ENCODE measurements around the gene ITGAE. TPM values are rescaled to one million over a fixed set of nuclear protein-coding genes. Genes with fewer than 3 reads are reported as not detected.

ITGAE gene
- total RNA-seq, 4 donors from 2014 or later = 2.8 to 46.8 (median 14.2) TPM

DNA sequence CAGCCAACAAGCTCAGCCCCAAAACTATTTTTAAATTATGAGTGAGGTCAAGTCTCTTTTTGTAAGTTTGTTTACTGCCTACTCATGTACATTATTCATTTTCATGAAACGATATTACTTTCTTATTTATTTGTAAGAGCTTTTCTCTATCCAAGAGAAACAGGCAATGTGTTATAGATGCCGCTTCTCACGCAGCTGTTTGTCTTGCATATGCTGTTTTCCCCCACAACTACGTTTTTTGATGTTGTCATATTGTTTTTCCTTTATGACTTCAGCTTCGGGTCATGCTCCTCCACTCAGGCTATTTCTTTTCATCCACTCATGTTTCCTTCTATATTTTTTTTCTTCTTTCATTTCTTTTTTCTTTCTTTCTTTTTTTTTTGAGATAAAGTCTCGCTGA is 20.0 kb downstream of the ITGAE start:
- no peak overlapping the region for H3K27ac ChIP-seq
- H3K27me3 ChIP-seq = no peaks in the 10 kb centered on the region
- H3K4me3 ChIP-seq = no peak overlapping the region
- intact Hi-C loops (cut with DNase I; ENCODE audit: low total_unique reads) = no loop called here
- H3K4me1 ChIP-seq = no peaks in the 10 kb centered on the region
- DNase-seq = no peak
- no peaks in the 10 kb centered on the region for H3K9me3 ChIP-seq
- no peaks in the 10 kb centered on the region for H3K36me3 ChIP-seq
- TF ChIP-seq, protein P1, sequence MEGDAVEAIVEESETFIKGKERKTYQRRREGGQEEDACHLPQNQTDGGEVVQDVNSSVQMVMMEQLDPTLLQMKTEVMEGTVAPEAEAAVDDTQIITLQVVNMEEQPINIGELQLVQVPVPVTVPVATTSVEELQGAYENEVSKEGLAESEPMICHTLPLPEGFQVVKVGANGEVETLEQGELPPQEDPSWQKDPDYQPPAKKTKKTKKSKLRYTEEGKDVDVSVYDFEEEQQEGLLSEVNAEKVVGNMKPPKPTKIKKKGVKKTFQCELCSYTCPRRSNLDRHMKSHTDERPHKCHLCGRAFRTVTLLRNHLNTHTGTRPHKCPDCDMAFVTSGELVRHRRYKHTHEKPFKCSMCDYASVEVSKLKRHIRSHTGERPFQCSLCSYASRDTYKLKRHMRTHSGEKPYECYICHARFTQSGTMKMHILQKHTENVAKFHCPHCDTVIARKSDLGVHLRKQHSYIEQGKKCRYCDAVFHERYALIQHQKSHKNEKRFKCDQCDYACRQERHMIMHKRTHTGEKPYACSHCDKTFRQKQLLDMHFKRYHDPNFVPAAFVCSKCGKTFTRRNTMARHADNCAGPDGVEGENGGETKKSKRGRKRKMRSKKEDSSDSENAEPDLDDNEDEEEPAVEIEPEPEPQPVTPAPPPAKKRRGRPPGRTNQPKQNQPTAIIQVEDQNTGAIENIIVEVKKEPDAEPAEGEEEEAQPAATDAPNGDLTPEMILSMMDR (IDR thresholded peaks at IDR 0.05) = no peak
- no peak for TF ChIP-seq POLR2A (IDR thresholded peaks at IDR 0.05)

DNA sequence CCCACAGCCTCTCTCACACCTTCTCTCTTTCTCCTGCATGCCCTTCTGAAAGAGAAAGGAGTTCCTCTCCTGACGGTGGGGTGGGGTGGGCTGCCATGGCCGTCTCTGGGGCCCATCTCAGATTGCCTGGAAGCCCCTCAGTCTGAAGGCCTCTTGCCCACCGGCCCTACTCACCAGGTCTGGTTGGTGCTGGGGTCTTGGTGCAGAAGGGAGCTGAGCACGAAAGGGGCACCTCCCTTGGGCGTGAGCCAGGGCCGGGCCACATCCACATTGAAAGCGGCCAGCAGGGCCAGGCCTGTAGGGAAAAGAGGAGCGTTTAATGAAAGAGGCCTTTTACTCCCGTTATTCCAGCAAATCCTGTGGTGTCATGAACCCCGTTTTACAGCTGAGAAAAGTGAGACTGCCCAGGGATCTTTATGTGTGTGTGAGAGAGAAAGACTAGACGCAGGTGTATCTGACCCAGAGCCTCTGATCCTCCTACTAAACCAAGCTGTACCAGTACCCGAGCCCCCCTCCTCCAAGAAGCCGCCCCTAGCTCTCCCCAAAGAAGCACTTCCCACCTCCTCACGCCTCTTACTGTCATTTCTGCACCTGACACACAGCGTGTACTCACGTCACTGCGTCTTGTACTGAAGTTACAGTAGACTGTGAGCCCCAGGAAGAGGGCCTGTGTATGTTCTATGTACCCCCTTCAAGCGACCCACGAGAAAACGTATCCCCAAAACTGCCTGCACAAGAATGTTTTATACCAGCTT is 23.4 kb downstream of the ITGAE start:
- intact Hi-C loops (cut with DNase I; ENCODE audit: low total_unique reads) = no loop called here
- Histone ChIP-seq H3K9me3 (no peaks in the 10 kb centered on the region), H3K27ac (no peak overlapping the region), H3K4me3 (no peak overlapping the region), H3K36me3 (no peaks in the 10 kb centered on the region), H3K4me1 (no peaks in the 10 kb centered on the region), H3K27me3 (no peaks in the 10 kb centered on the region)
- no peak for DNase-seq
- no peak for TF ChIP-seq POLR2A (IDR thresholded peaks at IDR 0.05)
- TF ChIP-seq, protein P1 (IDR thresholded peaks at IDR 0.05) = no peak

DNA sequence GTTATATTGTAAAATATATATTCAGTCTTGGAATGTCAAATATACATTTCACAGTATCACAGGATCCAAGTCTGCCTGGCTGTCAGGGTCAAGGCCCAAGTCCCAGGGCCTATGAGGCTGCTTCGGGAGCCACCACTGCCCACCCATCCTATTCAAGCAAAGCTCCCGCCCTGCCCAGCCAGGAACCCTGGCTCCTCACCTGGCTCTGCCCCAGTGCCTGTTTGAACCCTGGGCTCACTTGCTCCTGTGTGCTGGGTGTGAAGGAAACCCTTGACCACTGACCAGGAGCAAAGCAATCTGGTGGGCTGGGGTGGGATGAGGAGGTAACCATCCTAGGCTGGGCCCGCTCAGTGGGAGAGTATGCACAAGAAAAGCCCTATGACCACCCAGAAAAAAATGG is 27.0 kb downstream of the ITGAE start:
- Histone ChIP-seq H3K27me3 (no peaks in the 10 kb centered on the region), H3K36me3 (no peaks in the 10 kb centered on the region), H3K4me1 (no peaks in the 10 kb centered on the region), H3K4me3 (no peak overlapping the region), H3K9me3 (no peaks in the 10 kb centered on the region), H3K27ac (no peak overlapping the region)
- TF ChIP-seq, protein P1 (IDR thresholded peaks at IDR 0.05) = no peak
- no peak for TF ChIP-seq POLR2A (IDR thresholded peaks at IDR 0.05)
- no peak for DNase-seq
- intact Hi-C loops (cut with DNase I; ENCODE audit: low total_unique reads) = no loop called here

DNA sequence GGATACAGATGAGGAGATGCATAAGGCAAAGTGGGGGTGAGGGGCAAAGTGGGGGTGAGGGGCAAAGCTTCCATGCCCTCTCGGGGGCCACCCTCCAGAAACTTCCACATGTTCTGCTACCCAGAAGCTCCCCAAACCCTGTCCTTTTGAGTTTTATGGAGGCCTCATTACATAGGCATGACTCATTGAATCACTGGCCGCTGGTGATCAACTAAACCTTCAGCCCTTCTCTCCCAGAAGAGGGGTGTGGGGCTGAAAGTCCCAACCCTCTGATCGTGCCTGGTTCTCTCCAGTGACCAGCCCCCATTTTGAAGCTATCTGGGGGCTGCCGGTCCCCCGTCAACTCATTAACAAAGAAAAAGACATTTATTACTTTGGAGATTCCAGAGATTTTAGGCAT is 27.5 kb downstream of the ITGAE start:
- DNase-seq = no peak
- intact Hi-C loops (cut with DNase I; ENCODE audit: low total_unique reads) = no loop called here
- Histone ChIP-seq H3K27me3 (no peaks in the 10 kb centered on the region), H3K9me3 (no peaks in the 10 kb centered on the region), H3K4me3 (no peak overlapping the region), H3K36me3 (no peaks in the 10 kb centered on the region), H3K27ac (no peak overlapping the region), H3K4me1 (no peaks in the 10 kb centered on the region)
- TF ChIP-seq, protein P1 (IDR thresholded peaks at IDR 0.05) = no peak
- no peak for TF ChIP-seq POLR2A (IDR thresholded peaks at IDR 0.05)

DNA sequence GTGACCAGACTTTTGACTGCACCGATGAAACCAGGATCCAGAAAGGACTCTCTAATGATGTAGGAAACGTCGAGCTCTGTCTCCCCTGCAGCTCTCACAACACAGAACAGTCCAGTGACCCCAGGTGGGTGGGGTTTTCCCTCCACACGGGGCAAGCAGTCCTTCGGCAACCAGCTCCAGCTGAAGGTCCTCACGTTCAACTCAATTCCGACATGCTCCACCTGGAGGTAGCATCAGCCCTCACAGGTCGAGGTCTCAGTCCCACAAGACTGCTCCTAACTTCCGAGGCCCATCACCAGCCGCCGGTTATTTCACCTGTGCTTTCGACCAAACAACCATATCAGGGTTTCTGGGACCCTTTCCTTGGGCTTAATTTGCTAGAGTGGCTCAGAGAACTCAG is 28.2 kb downstream of the ITGAE start:
- H3K36me3 ChIP-seq = no peaks in the 10 kb centered on the region
- no peaks in the 10 kb centered on the region for H3K9me3 ChIP-seq
- intact Hi-C loops (cut with DNase I; ENCODE audit: low total_unique reads) = no loop called here
- TF ChIP-seq, protein P1 (IDR thresholded peaks at IDR 0.05) = no peak
- TF ChIP-seq POLR2A (IDR thresholded peaks at IDR 0.05) = no peak
- no peak overlapping the region for H3K4me3 ChIP-seq
- H3K27me3 ChIP-seq = no peaks in the 10 kb centered on the region
- no peaks in the 10 kb centered on the region for H3K4me1 ChIP-seq
- no peak for DNase-seq
- H3K27ac ChIP-seq = no peak overlapping the region
